Mononuclear cell (primary cell): ENCODE measurements around the gene CRHR2. TPM values are rescaled to one million over a fixed set of nuclear protein-coding genes. Genes with fewer than 3 reads are reported as not detected.

Experiments
- H3K27me3 ChIP-seq: 2 replicates; pipeline ENCODE4 v1.6.0; 2011; ENCODE audit warnings: low read length, control low read depth; ENCODE audit not compliant: insufficient read depth
- H3K4me1 ChIP-seq: 2 replicates; pipeline ENCODE4 v1.5.1; 2011; ENCODE audit warnings: mild to moderate bottlenecking, low read length, control low read depth; ENCODE audit not compliant: insufficient read depth
- H3K4me3 ChIP-seq: 2 replicates; pipeline ENCODE4 v1.5.1; 2011; ENCODE audit warnings: mild to moderate bottlenecking, low read length, moderate library complexity
- H3K9me3 ChIP-seq: 2 replicates; pipeline ENCODE4 v1.5.1; 2011; ENCODE audit warnings: low read depth, mild to moderate bottlenecking, control low read depth, low read length
- total RNA-seq: library from RNA; depleted of rRNA; stranded (reverse); fragments of >200 nt; gene quantifications from one replicate; pipeline ENCODE4 v1.2.3, GENCODE V29; 2012

Gene CRHR2
- total RNA-seq, 1 donor: not detected

GRCh38 chr7:30714129-30714528 is 31.9 kb upstream of the CRHR2 start:
- Histone ChIP-seq H3K27me3 (no peaks in the 10 kb centered on the region), H3K9me3 (peaks cover 6% of the 10 kb centered on the region), H3K4me1 (no peaks in the 10 kb centered on the region), H3K4me3 (no peak overlapping the region)

- Histone ChIP-seq H3K4me1 (no peaks in the 10 kb centered on the region), H3K9me3 (peaks cover 6% of the 10 kb centered on the region), H3K4me3 (no peak overlapping the region), H3K27me3 (no peaks in the 10 kb centered on the region)
Observed at GRCh38 chr7:30713392-30713791, 31.1 kb upstream of the CRHR2 start.

GRCh38 chr7:30710669-30711068 is 28.4 kb upstream of the CRHR2 start:
- H3K4me1 ChIP-seq: no peaks in the 10 kb centered on the region
- H3K27me3 ChIP-seq: no peaks in the 10 kb centered on the region
- no peaks in the 10 kb centered on the region for H3K9me3 ChIP-seq
- H3K4me3 ChIP-seq: no peak overlapping the region

DNA sequence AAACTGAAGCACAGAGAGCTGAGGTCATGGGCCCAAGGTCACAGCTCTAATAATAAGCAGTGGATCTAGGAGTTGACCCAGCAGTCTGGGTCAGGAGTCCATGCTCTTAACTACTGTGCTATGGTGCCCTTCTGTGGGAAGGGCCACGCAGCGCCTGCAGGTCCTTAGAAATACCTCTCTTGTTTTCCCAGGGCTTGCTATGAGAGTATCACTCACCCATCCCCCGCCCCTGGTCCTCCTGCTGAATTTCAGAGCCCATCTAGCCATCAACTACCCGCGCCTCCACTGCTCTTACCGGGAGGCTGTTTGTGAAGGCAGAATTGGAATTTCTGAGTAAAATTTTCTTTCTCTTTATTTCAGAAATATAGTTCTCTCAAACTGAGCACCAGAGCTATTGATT is 27.3 kb upstream of the CRHR2 start:
- H3K27me3 ChIP-seq: no peaks in the 10 kb centered on the region
- H3K4me1 ChIP-seq: no peaks in the 10 kb centered on the region
- no peaks in the 10 kb centered on the region for H3K9me3 ChIP-seq
- H3K4me3 ChIP-seq: no peak overlapping the region

DNA sequence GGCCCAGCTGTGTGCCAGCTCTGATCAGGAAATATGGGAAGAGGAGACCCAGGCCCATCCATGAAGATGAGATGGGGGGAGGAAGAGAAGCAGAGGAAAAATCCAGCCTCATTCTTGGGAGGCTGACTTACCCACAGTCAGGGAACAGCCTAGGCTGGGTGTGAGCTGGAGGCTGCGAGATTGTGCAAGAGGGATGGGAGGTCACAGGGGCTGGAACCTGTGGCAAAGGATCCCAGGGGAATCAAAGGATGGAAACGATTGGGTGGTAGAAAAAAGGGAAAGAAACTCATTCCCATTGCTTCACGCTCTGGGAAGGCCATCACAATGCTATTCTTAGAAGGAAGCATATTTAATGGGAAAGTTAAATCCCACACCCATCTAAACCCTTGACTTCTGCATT is 26.7 kb upstream of the CRHR2 start:
- Histone ChIP-seq H3K4me1 (no peaks in the 10 kb centered on the region), H3K27me3 (no peaks in the 10 kb centered on the region), H3K9me3 (no peaks in the 10 kb centered on the region), H3K4me3 (no peak overlapping the region)

- H3K4me1 ChIP-seq: no peaks in the 10 kb centered on the region
- H3K9me3 ChIP-seq: no peaks in the 10 kb centered on the region
- H3K27me3 ChIP-seq: no peaks in the 10 kb centered on the region
- H3K4me3 ChIP-seq: no peak overlapping the region
Observed at GRCh38 chr7:30708412-30708811, 26.2 kb upstream of the CRHR2 start.

- H3K4me1 ChIP-seq: no peaks in the 10 kb centered on the region
- no peak overlapping the region for H3K4me3 ChIP-seq
- no peaks in the 10 kb centered on the region for H3K27me3 ChIP-seq
- no peaks in the 10 kb centered on the region for H3K9me3 ChIP-seq
Observed at GRCh38 chr7:30707391-30708357, 25.4 kb upstream of the CRHR2 start.

GRCh38 chr7:30706908-30707307 is 24.7 kb upstream of the CRHR2 start:
- no peaks in the 10 kb centered on the region for H3K9me3 ChIP-seq
- H3K4me1 ChIP-seq: no peaks in the 10 kb centered on the region
- H3K27me3 ChIP-seq: no peaks in the 10 kb centered on the region
- H3K4me3 ChIP-seq: no peak overlapping the region

GRCh38 chr7:30706316-30706715 is 24.1 kb upstream of the CRHR2 start:
- Histone ChIP-seq H3K4me3 (no peak overlapping the region), H3K9me3 (no peaks in the 10 kb centered on the region), H3K27me3 (no peaks in the 10 kb centered on the region), H3K4me1 (no peaks in the 10 kb centered on the region)

DNA sequence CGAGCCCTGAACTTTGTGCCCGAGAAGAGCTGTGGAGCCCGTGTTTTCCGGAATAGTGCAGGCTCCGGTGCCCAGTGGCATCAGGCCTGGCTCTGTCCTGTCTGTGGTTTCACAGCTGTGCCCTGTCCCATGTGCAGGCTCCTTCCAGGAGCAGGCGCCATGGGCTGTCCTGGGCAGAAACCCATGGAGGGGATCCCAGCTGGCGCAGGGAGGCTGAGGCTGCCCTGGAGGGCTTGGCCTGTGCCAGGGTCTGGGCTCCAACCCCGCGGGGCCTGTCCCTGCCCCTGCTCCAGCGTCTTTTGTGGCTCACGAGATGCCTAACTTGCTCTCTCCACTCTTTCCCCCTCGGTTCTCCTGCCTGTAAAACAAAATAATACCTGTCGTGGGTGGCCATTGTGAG is 23.3 kb upstream of the CRHR2 start:
- H3K9me3 ChIP-seq: no peaks in the 10 kb centered on the region
- no peak overlapping the region for H3K4me3 ChIP-seq
- no peaks in the 10 kb centered on the region for H3K27me3 ChIP-seq
- H3K4me1 ChIP-seq: no peaks in the 10 kb centered on the region

DNA sequence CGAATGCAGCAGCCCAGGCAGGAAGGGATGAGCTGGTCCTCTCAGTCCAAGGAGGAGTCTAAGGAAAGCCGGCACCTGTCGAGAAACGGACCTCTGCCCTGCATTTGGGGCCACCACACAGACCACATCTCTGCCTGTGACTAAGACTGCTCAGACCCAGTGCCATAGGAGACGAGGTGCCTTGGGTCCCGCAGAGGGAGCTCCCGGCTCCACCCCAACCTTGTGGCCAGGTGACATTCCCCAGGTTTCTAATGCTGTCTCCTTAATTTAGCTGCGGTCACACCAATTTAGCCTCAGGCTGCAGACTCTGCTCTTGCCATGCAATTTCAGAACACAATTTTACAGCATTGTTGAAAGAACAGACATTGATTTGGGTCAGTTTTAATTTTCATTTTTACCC is 22.8 kb upstream of the CRHR2 start:
- no peaks in the 10 kb centered on the region for H3K4me1 ChIP-seq
- H3K4me3 ChIP-seq: no peak overlapping the region
- no peaks in the 10 kb centered on the region for H3K9me3 ChIP-seq
- H3K27me3 ChIP-seq: no peaks in the 10 kb centered on the region

- Histone ChIP-seq H3K9me3 (no peaks in the 10 kb centered on the region), H3K4me3 (no peak overlapping the region), H3K4me1 (no peaks in the 10 kb centered on the region), H3K27me3 (no peaks in the 10 kb centered on the region)
Observed at GRCh38 chr7:30703756-30704155, 21.5 kb upstream of the CRHR2 start.

GRCh38 chr7:30702200-30702599 is 19.9 kb upstream of the CRHR2 start:
- Histone ChIP-seq H3K27me3 (no peaks in the 10 kb centered on the region), H3K4me3 (no peak overlapping the region), H3K4me1 (no peaks in the 10 kb centered on the region), H3K9me3 (no peaks in the 10 kb centered on the region)

GRCh38 chr7:30700941-30701340 is 18.7 kb upstream of the CRHR2 start:
- no peaks in the 10 kb centered on the region for H3K27me3 ChIP-seq
- H3K4me1 ChIP-seq: no peaks in the 10 kb centered on the region
- H3K9me3 ChIP-seq: no peaks in the 10 kb centered on the region
- H3K4me3 ChIP-seq: no peak overlapping the region

GRCh38 chr7:30699706-30700495 is 17.6 kb upstream of the CRHR2 start:
- Histone ChIP-seq H3K4me1 (no peaks in the 10 kb centered on the region), H3K9me3 (no peaks in the 10 kb centered on the region), H3K27me3 (no peaks in the 10 kb centered on the region), H3K4me3 (no peak overlapping the region)
